HT1080 (cell line): ENCODE data around the gene DYNLT1. TPM values are rescaled to one million over a fixed set of nuclear protein-coding genes. Genes with fewer than 3 reads are reported as not detected.
"Not testable (repeated sequence)": the region's sequence is repeated elsewhere in the genome, so short reads cannot be mapped to it uniquely, and the experiment has no call there.

Experiments used
- DNase-seq: peaks from one replicate; pipeline ENCODE4 v3.0.0-alpha.2; 2015; ENCODE audit warnings: low read depth
- total RNA-seq: library from RNA; depleted of rRNA; stranded (reverse); fragments of >200 nt; shearing (Covaris generic); gene quantifications from 2 replicates; pipeline ENCODE4 v1.2.3, GENCODE V29; 2014

DYNLT1 gene
- total RNA-seq, 1 experiment from 2014 or later: 63.4 TPM

- DNase-seq: no peak
These were observed 19.6 kb downstream of the DYNLT1 start for GRCh38 chr6:158624684-158625682.

GRCh38 chr6:158622545-158623190 lies 21.9 kb downstream of the DYNLT1 start:
- DNase-seq: no peak

GRCh38 chr6:158621694-158622544 lies 22.6 kb downstream of the DYNLT1 start:
- DNase-seq: no peak

- DNase-seq: no peak
These were observed 23.4 kb downstream of the DYNLT1 start for GRCh38 chr6:158620963-158621693.

GRCh38 chr6:158619922-158620801 lies 24.4 kb downstream of the DYNLT1 start:
- no peak for DNase-seq

GRCh38 chr6:158618289-158618688 lies 26.3 kb downstream of the DYNLT1 start:
- DNase-seq: not testable (repeated sequence)

GRCh38 chr6:158614606-158615005 lies 29.9 kb downstream of the DYNLT1 start:
- not testable (repeated sequence) for DNase-seq

- DNase-seq: no peak
These were observed 32.8 kb downstream of the DYNLT1 start for GRCh38 chr6:158611541-158612370.

GRCh38 chr6:158611039-158611438 lies 33.5 kb downstream of the DYNLT1 start:
- no peak for DNase-seq

GRCh38 chr6:158610319-158610968 lies 34.1 kb downstream of the DYNLT1 start:
- DNase-seq: no peak

GRCh38 chr6:158609455-158610155 lies 34.9 kb downstream of the DYNLT1 start:
- DNase-seq: no peak

- no peak for DNase-seq
These were observed 36.3 kb downstream of the DYNLT1 start for GRCh38 chr6:158608221-158608620.

GRCh38 chr6:158607411-158608170 lies 37.0 kb downstream of the DYNLT1 start:
- peak; percentile 57 for DNase-seq

GRCh38 chr6:158606935-158607334 lies 37.6 kb downstream of the DYNLT1 start:
- no peak for DNase-seq

- DNase-seq: not testable (repeated sequence)
These were observed 38.5 kb downstream of the DYNLT1 start for GRCh38 chr6:158606011-158606410.

GRCh38 chr6:158605266-158605878 lies 39.2 kb downstream of the DYNLT1 start:
- DNase-seq: peak; percentile 52
